ENCODE results near the gene LRP1. TPM values are rescaled to one million over a fixed set of nuclear protein-coding genes. Genes with fewer than 3 reads are reported as not detected.

The LRP1 gene
- total RNA-seq, 2 experiments from 2014 or later: 6.6 to 8.5 TPM

- Mint-ChIP-seq H3K4me3 (no peak overlapping the region), H3K27ac (no peak overlapping the region), H3K4me1 (ENCODE audit: low read depth) (no peaks in the 10 kb centered on the region), H3K9me3 (no peaks in the 10 kb centered on the region), H3K36me3 (ENCODE audit: low read depth) (peaks cover 12% of the 10 kb centered on the region), H3K27me3 (no peaks in the 10 kb centered on the region)
- Histone ChIP-seq H3K4me1 (ENCODE audit: insufficient read depth, low read length) (no peaks in the 10 kb centered on the region), H3K27me3 (ENCODE audit: control insufficient read depth in 1 of 2, insufficient read depth in 2 of 2, low read length in 2 of 2) (no peaks in the 10 kb centered on the region), H3K9me3 (ENCODE audit: control insufficient read depth in 1 of 2, insufficient read depth in 1 of 2, low read length in 2 of 2) (no peaks in the 10 kb centered on the region), H3K27ac (ENCODE audit: low read depth in 1 of 2, low read length in 2 of 2) (no peak overlapping the region), H3K4me3 (ENCODE audit: low read length) (no peak overlapping the region), H3K36me3 (ENCODE audit: insufficient read depth, low read length) (peaks cover 4% of the 10 kb centered on the region)
- intact Hi-C loops (cut with DNase I, micrococcal nuclease): no loop called here
- CTCF ChIA-PET: no interaction called here
- ATAC-seq (ENCODE audit: poor library complexity): no peak
- POLR2A ChIA-PET: no interaction called here
- TF ChIP-seq CTCF (IDR thresholded peaks at IDR 0.05): no peak
- no peak for DNase-seq
These were observed 68.7 kb downstream of the LRP1 start for GRCh38 chr12:57196956-57197355.

- peaks cover 3% of the 10 kb centered on the region for H3K36me3 ChIP-seq (ENCODE audit: insufficient read depth, low read length)
- no peak for TF ChIP-seq CTCF (IDR thresholded peaks at IDR 0.05)
- ChIA-PET POLR2A (no interaction called here), CTCF (no interaction called here)
- no peak for DNase-seq
- peaks cover 13% of the 10 kb centered on the region for H3K36me3 Mint-ChIP-seq (ENCODE audit: low read depth)
- H3K4me3 ChIP-seq (ENCODE audit: low read length): no peak overlapping the region
- no peak overlapping the region for H3K4me3 Mint-ChIP-seq
- no peaks in the 10 kb centered on the region for H3K9me3 Mint-ChIP-seq
- intact Hi-C loops (cut with DNase I, micrococcal nuclease): no loop called here
- no peaks in the 10 kb centered on the region for H3K27me3 ChIP-seq (ENCODE audit: control insufficient read depth in 1 of 2, insufficient read depth in 2 of 2, low read length in 2 of 2)
- no peaks in the 10 kb centered on the region for H3K4me1 ChIP-seq (ENCODE audit: insufficient read depth, low read length)
- H3K9me3 ChIP-seq (ENCODE audit: control insufficient read depth in 1 of 2, insufficient read depth in 1 of 2, low read length in 2 of 2): no peaks in the 10 kb centered on the region
- no peaks in the 10 kb centered on the region for H3K27me3 Mint-ChIP-seq
- ATAC-seq (ENCODE audit: poor library complexity): no peak
- H3K27ac ChIP-seq (ENCODE audit: low read depth in 1 of 2, low read length in 2 of 2): no peak overlapping the region
- H3K4me1 Mint-ChIP-seq (ENCODE audit: low read depth): no peaks in the 10 kb centered on the region
- no peak overlapping the region for H3K27ac Mint-ChIP-seq
These were observed 70.0 kb downstream of the LRP1 start for GRCh38 chr12:57198329-57198728.

GRCh38 chr12:57199191-57199590 lies 70.9 kb downstream of the LRP1 start:
- no peaks in the 10 kb centered on the region for H3K9me3 Mint-ChIP-seq
- no peak for TF ChIP-seq CTCF (IDR thresholded peaks at IDR 0.05)
- H3K27me3 Mint-ChIP-seq: no peaks in the 10 kb centered on the region
- ATAC-seq (ENCODE audit: poor library complexity) (no peak), DNase-seq (no peak)
- Histone ChIP-seq H3K27me3 (ENCODE audit: control insufficient read depth in 1 of 2, insufficient read depth in 2 of 2, low read length in 2 of 2) (no peaks in the 10 kb centered on the region), H3K27ac (ENCODE audit: low read depth in 1 of 2, low read length in 2 of 2) (no peak overlapping the region), H3K4me3 (ENCODE audit: low read length) (no peak overlapping the region), H3K4me1 (ENCODE audit: insufficient read depth, low read length) (no peaks in the 10 kb centered on the region), H3K36me3 (ENCODE audit: insufficient read depth, low read length) (peaks cover 3% of the 10 kb centered on the region), H3K9me3 (ENCODE audit: control insufficient read depth in 1 of 2, insufficient read depth in 1 of 2, low read length in 2 of 2) (no peaks in the 10 kb centered on the region)
- POLR2A ChIA-PET: no interaction called here
- no peaks in the 10 kb centered on the region for H3K4me1 Mint-ChIP-seq (ENCODE audit: low read depth)
- H3K36me3 Mint-ChIP-seq (ENCODE audit: low read depth): peaks cover 17% of the 10 kb centered on the region
- CTCF ChIA-PET: no interaction called here
- no peak overlapping the region for H3K27ac Mint-ChIP-seq
- H3K4me3 Mint-ChIP-seq: no peak overlapping the region
- intact Hi-C loops (cut with DNase I, micrococcal nuclease): no loop called here

Data from CD4-positive, alpha-beta T cell (primary cell).